ENCODE results near the gene FADS2.
"Not testable (repeated sequence)": the region's sequence is repeated elsewhere in the genome, so short reads cannot be mapped to it uniquely, and the experiment has no call there.

The FADS2 gene

DNA sequence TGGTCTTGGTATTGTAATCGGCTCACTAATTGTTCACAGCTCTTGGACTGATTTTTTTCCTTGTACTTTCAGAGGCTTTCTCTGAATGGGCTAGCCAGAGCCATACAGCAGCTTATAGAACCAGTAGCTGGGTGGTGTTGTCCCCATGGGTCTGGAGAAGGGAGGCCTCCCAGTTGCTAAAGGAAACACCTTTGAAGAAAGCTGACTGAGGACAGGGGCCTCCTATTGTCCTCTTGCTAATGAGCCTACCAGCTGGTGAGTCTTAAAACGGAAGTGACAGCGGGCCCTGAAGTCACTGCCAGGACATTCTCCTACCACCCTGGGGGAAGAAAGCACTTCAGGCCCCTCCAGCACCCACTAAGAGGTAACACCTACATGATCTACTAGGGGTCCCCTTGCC lies 53.3 kb downstream of the FADS2 start:
- TF ChIP-seq HDGF (IDR thresholded peaks at IDR 0.05; ENCODE audit: borderline replicate concordance) (no peak), FOXA1 (IDR thresholded peaks at IDR 0.05) (no peak), ELF4 (IDR thresholded peaks at IDR 0.05) (no peak), ZNF384 (IDR thresholded peaks at IDR 0.05) (no peak), LEF1 (IDR thresholded peaks at IDR 0.05; ENCODE audit: borderline replicate concordance) (no peak)
- ChIA-PET CTCF (interaction anchor here (1.0 to 1.2 kb wide), 3 partner anchors 8 to 18 kb away, joined by 3 to 4 read pairs (median 3); no protein-coding TSS in a partner anchor), POLR2A (interaction anchor here (0.8 to 1.0 kb wide), 3 partner anchors 86 to 174 kb away, joined by 3 to 5 read pairs (median 3); partner anchors contain the start of genes FEN1, FTH1 and TMEM258)
- DNase-seq (ENCODE audit: extremely low spot score): no peak

DNA sequence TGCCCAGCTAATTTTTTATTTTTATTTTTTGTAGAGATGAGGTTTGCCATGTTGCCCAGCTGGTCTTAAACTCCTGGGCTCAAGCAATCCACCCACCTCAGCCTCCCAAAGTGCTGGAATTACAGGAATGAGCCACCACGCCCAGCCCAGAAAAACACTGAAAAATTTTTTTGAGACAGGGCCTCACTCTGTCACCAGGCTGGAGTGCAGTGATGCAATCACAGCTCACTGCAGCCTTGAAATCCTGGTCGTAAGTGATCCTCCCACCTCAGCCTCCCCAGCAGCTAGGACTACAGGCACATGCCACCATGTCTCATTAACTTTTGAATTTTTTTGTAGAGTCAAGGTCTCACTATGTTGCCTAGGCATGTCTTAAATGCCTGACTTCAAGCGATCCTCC lies 54.2 kb downstream of the FADS2 start:
- CTCF ChIA-PET: interaction anchor here (0.8 to 1.1 kb wide), 2 partner anchors 11 to 85 kb away, joined by 3 to 4 read pairs; no protein-coding TSS in a partner anchor
- POLR2A ChIA-PET: interaction anchor here (0.8 to 1.1 kb wide), 2 partner anchors 85 to 241 kb away, joined by 3 read pairs; partner anchors contain the start of genes FTH1 and INCENP
- DNase-seq (ENCODE audit: extremely low spot score): not testable (repeated sequence)

GRCh38 chr11:61882879-61883278 lies 54.8 kb downstream of the FADS2 start:
- ChIA-PET CTCF (no interaction called here), POLR2A (interaction anchor here (1.1 kb wide), 1 partner anchor 241 kb away, joined by 3 read pairs; the partner anchor contains the start of gene INCENP)
- no peak for TF ChIP-seq SUZ12 (IDR thresholded peaks at IDR 0.05)
- no peak for TF ChIP-seq CTBP1 (IDR thresholded peaks at IDR 0.05; ENCODE audit: borderline replicate concordance)
- no peak for TF ChIP-seq ZNF384 (IDR thresholded peaks at IDR 0.05)
- no peak for TF ChIP-seq NFRKB (IDR thresholded peaks at IDR 0.05)
- no peak for TF ChIP-seq ARNT (IDR thresholded peaks at IDR 0.05)
- TF ChIP-seq BHLHE40 (IDR thresholded peaks at IDR 0.05; ENCODE audit: borderline replicate concordance): no peak
- no peak for TF ChIP-seq FOXA1 (IDR thresholded peaks at IDR 0.05)
- no peak for TF ChIP-seq TARDBP (IDR thresholded peaks at IDR 0.05)
- no peak for TF ChIP-seq L3MBTL2 (conservative IDR thresholded peaks at IDR 0.05)
- no peak for TF ChIP-seq FOXK2 (IDR thresholded peaks at IDR 0.05)
- TF ChIP-seq, protein P1, sequence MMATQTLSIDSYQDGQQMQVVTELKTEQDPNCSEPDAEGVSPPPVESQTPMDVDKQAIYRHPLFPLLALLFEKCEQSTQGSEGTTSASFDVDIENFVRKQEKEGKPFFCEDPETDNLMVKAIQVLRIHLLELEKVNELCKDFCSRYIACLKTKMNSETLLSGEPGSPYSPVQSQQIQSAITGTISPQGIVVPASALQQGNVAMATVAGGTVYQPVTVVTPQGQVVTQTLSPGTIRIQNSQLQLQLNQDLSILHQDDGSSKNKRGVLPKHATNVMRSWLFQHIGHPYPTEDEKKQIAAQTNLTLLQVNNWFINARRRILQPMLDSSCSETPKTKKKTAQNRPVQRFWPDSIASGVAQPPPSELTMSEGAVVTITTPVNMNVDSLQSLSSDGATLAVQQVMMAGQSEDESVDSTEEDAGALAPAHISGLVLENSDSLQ (IDR thresholded peaks at IDR 0.05): no peak
- TF ChIP-seq SP1 (IDR thresholded peaks at IDR 0.05): no peak
- TF ChIP-seq ELF4 (IDR thresholded peaks at IDR 0.05): no peak
- TF ChIP-seq LEF1 (IDR thresholded peaks at IDR 0.05; ENCODE audit: borderline replicate concordance): no peak
- TF ChIP-seq HDGF (IDR thresholded peaks at IDR 0.05; ENCODE audit: borderline replicate concordance): no peak
- no peak for TF ChIP-seq FOXM1 (IDR thresholded peaks at IDR 0.05; ENCODE audit: borderline replicate concordance)
- DNase-seq (ENCODE audit: extremely low spot score): no peak

DNA sequence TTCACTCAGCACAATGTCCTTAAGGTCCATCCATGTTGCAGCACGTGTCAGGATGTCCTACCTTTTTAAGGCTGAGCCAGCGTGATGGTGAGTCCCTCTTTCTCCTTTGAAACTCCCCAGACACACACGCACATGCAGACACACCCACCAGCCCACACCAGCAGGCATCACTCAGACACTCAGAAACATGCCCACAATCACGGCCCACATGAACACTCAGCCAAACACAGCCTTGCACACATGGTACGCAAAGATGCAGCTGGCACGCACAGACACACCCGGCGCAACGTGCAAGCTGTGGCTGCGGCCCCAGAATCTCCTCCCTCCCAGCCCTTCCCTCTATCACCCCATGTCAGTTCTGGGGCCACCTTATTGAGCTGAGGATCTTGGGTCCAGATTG lies 55.2 kb downstream of the FADS2 start:
- DNase-seq (ENCODE audit: extremely low spot score): no peak
- ChIA-PET CTCF (no interaction called here), POLR2A (no interaction called here)
- TF ChIP-seq TARDBP (IDR thresholded peaks at IDR 0.05): no peak
- TF ChIP-seq FOXM1 (IDR thresholded peaks at IDR 0.05; ENCODE audit: borderline replicate concordance): no peak
- TF ChIP-seq FOXK2 (IDR thresholded peaks at IDR 0.05): no peak
- TF ChIP-seq SP1 (IDR thresholded peaks at IDR 0.05): no peak

DNA sequence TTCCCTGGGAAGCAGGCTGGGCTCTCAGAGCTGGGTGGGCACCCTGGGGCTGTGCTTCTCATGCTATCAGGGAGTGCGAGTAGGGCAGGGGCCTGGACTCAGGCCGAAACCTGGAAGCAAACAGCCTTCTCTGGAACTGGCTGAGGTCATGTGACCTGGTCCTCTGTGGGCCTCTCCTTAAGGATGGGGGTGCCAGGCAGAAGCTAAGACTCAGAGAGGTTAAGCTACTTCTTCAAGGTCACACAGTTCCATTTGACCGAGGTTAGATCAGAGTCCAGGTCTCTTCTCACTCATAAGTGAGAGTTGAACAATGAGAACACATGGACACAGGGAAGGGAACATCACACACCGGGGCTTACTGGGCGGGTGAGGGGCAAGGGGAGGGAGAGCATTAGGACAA lies 55.8 kb downstream of the FADS2 start:
- CTCF ChIA-PET: interaction anchor here (1.1 kb wide), 1 partner anchor 9 kb away, joined by 3 read pairs; no protein-coding TSS in a partner anchor
- no peak for DNase-seq (ENCODE audit: extremely low spot score)
- TF ChIP-seq FOXA1 (IDR thresholded peaks at IDR 0.05) (no peak), L3MBTL2 (conservative IDR thresholded peaks at IDR 0.05) (no peak), FOXK2 (IDR thresholded peaks at IDR 0.05) (no peak), CTBP1 (IDR thresholded peaks at IDR 0.05; ENCODE audit: borderline replicate concordance) (no peak), BHLHE40 (IDR thresholded peaks at IDR 0.05; ENCODE audit: borderline replicate concordance) (no peak), ZNF384 (IDR thresholded peaks at IDR 0.05) (no peak), FOXM1 (IDR thresholded peaks at IDR 0.05; ENCODE audit: borderline replicate concordance) (no peak), LEF1 (IDR thresholded peaks at IDR 0.05; ENCODE audit: borderline replicate concordance) (no peak), ARNT (IDR thresholded peaks at IDR 0.05) (no peak), TARDBP (IDR thresholded peaks at IDR 0.05) (no peak), ELF4 (IDR thresholded peaks at IDR 0.05) (no peak), NFRKB (IDR thresholded peaks at IDR 0.05) (no peak), SUZ12 (IDR thresholded peaks at IDR 0.05) (no peak), SP1 (IDR thresholded peaks at IDR 0.05) (no peak), HDGF (IDR thresholded peaks at IDR 0.05; ENCODE audit: borderline replicate concordance) (no peak)
- TF ChIP-seq, protein P1 (IDR thresholded peaks at IDR 0.05): no peak
- POLR2A ChIA-PET: no interaction called here

GRCh38 chr11:61885166-61885778 lies 57.2 kb downstream of the FADS2 start:
- CTCF ChIA-PET: interaction anchor here (1.1 to 1.6 kb wide), 5 partner anchors 10 to 197 kb away, joined by 3 to 5 read pairs (median 4); no protein-coding TSS in a partner anchor
- TF ChIP-seq ARNT (IDR thresholded peaks at IDR 0.05) (no peak), NFRKB (IDR thresholded peaks at IDR 0.05) (no peak), FOXK2 (IDR thresholded peaks at IDR 0.05) (no peak), ELF4 (IDR thresholded peaks at IDR 0.05) (no peak), HDGF (IDR thresholded peaks at IDR 0.05; ENCODE audit: borderline replicate concordance) (no peak), LEF1 (IDR thresholded peaks at IDR 0.05; ENCODE audit: borderline replicate concordance) (no peak), ZNF384 (IDR thresholded peaks at IDR 0.05) (no peak), TARDBP (IDR thresholded peaks at IDR 0.05) (no peak), SP1 (IDR thresholded peaks at IDR 0.05) (no peak), BHLHE40 (IDR thresholded peaks at IDR 0.05; ENCODE audit: borderline replicate concordance) (no peak), SUZ12 (IDR thresholded peaks at IDR 0.05) (no peak), L3MBTL2 (conservative IDR thresholded peaks at IDR 0.05) (no peak), FOXA1 (IDR thresholded peaks at IDR 0.05) (no peak), CTBP1 (IDR thresholded peaks at IDR 0.05; ENCODE audit: borderline replicate concordance) (no peak), FOXM1 (IDR thresholded peaks at IDR 0.05; ENCODE audit: borderline replicate concordance) (no peak)
- TF ChIP-seq, protein P1 (IDR thresholded peaks at IDR 0.05): no peak
- no peak for DNase-seq (ENCODE audit: extremely low spot score)
- POLR2A ChIA-PET: interaction anchor here (1.0 kb wide), 1 partner anchor 82 kb away, joined by 6 read pairs; the partner anchor contains the start of gene FTH1

Data from HEK293T (cell line).